ENCODE measurements around the gene IFIT2. TPM values are rescaled to one million over a fixed set of nuclear protein-coding genes. Genes with fewer than 3 reads are reported as not detected.

IFIT2 gene
- total RNA-seq, 2 experiments from 2014 or later: 0.57 to 0.72 TPM

- ChIA-PET CTCF (ENCODE audit: unreplicated experiment) (no interaction called here), POLR2A (interaction anchor here (0.7 to 1.0 kb wide), 2 partner anchors 77 to 650 kb away, joined by 3 read pairs; no protein-coding TSS in a partner anchor)
- Histone ChIP-seq H3K27ac (ENCODE audit: low read depth, low read length, poor library complexity, severe bottlenecking) (no peak overlapping the region), H3K9me2 (ENCODE audit: insufficient read depth, low read length) (no peaks in the 10 kb centered on the region), H4K20me1 (ENCODE audit: insufficient read depth, low read length) (no peaks in the 10 kb centered on the region), H2AFZ (ENCODE audit: low read length) (no peak overlapping the region), H3K4me2 (ENCODE audit: low read length) (no peak overlapping the region), H3K9me3 (ENCODE audit: low read length) (peaks cover 17% of the 10 kb centered on the region; the same call in 1 of the 2 replicates), H3K36me3 (ENCODE audit: insufficient read depth, low read length) (no peaks in the 10 kb centered on the region), H3K4me1 (ENCODE audit: insufficient read depth, low read length, poor library complexity, severe bottlenecking) (peaks cover 5% of the 10 kb centered on the region), H3K4me3 (ENCODE audit: low read depth, low read length, poor library complexity, severe bottlenecking) (no peak overlapping the region), H3K79me2 (ENCODE audit: insufficient read depth, low read depth, low read length) (no peaks in the 10 kb centered on the region)
- no peak for DNase-seq (ENCODE audit: low spot score)
- TF ChIP-seq CTCF (conservative IDR thresholded peaks at IDR 0.05; ENCODE audit: low read length): no peak
- intact Hi-C loops (cut with micrococcal nuclease; ENCODE audit: unreplicated experiment): loop anchor here (5.0 kb wide), 1 partner anchor 157 kb away; the partner anchor contains the start of gene IFIT5
- BruUV-seq (replicated peaks): no TSS peak
Observed at GRCh38 chr10:89255793-89256192, 46.1 kb upstream of the IFIT2 start.

GRCh38 chr10:89256340-89256739, 45.5 kb upstream of the IFIT2 start:
- TF ChIP-seq CTCF (conservative IDR thresholded peaks at IDR 0.05; ENCODE audit: low read length) (no peak), EZH2phosphoT487 (IDR thresholded peaks at IDR 0.05; ENCODE audit: borderline replicate concordance, low read depth, low read length) (no peak)
- Histone ChIP-seq H3K36me3 (ENCODE audit: insufficient read depth, low read length) (no peaks in the 10 kb centered on the region), H4K20me1 (ENCODE audit: insufficient read depth, low read length) (no peaks in the 10 kb centered on the region), H3K4me1 (ENCODE audit: insufficient read depth, low read length, poor library complexity, severe bottlenecking) (no peaks in the 10 kb centered on the region), H3K4me3 (ENCODE audit: low read depth, low read length, poor library complexity, severe bottlenecking) (no peak overlapping the region), H3K79me2 (ENCODE audit: insufficient read depth, low read depth, low read length) (no peaks in the 10 kb centered on the region), H3K9me3 (ENCODE audit: low read length) (peaks cover 17% of the 10 kb centered on the region; the same call in 1 of the 2 replicates), H2AFZ (ENCODE audit: low read length) (no peak overlapping the region), H3K9me2 (ENCODE audit: insufficient read depth, low read length) (no peaks in the 10 kb centered on the region), H3K27ac (ENCODE audit: low read depth, low read length, poor library complexity, severe bottlenecking) (no peak overlapping the region), H3K4me2 (ENCODE audit: low read length) (no peak overlapping the region)
- no peak for DNase-seq (ENCODE audit: low spot score)
- no TSS peak for BruUV-seq (replicated peaks)
- POLR2A ChIA-PET: interaction anchor here (1.0 kb wide), 1 partner anchor 76 kb away, joined by 3 read pairs; no protein-coding TSS in a partner anchor
- intact Hi-C loops (cut with micrococcal nuclease; ENCODE audit: unreplicated experiment): loop anchor here (5.0 kb wide), 1 partner anchor 156 kb away; the partner anchor contains the start of gene IFIT5
- CTCF ChIA-PET (ENCODE audit: unreplicated experiment): no interaction called here

- Histone ChIP-seq H3K4me1 (ENCODE audit: insufficient read depth, low read length, poor library complexity, severe bottlenecking) (no peaks in the 10 kb centered on the region), H3K4me3 (ENCODE audit: low read depth, low read length, poor library complexity, severe bottlenecking) (no peak overlapping the region), H3K27ac (ENCODE audit: low read depth, low read length, poor library complexity, severe bottlenecking) (no peak overlapping the region), H3K79me2 (ENCODE audit: insufficient read depth, low read depth, low read length) (no peaks in the 10 kb centered on the region), H3K9me3 (ENCODE audit: low read length) (peaks cover 17% of the 10 kb centered on the region; the same call in 1 of the 2 replicates), H3K36me3 (ENCODE audit: insufficient read depth, low read length) (no peaks in the 10 kb centered on the region), H3K9me2 (ENCODE audit: insufficient read depth, low read length) (no peaks in the 10 kb centered on the region), H3K4me2 (ENCODE audit: low read length) (no peak overlapping the region), H4K20me1 (ENCODE audit: insufficient read depth, low read length) (no peaks in the 10 kb centered on the region), H2AFZ (ENCODE audit: low read length) (no peak overlapping the region)
- ChIA-PET CTCF (ENCODE audit: unreplicated experiment) (no interaction called here), POLR2A (no interaction called here)
- TF ChIP-seq EZH2phosphoT487 (IDR thresholded peaks at IDR 0.05; ENCODE audit: borderline replicate concordance, low read depth, low read length) (no peak), CTCF (conservative IDR thresholded peaks at IDR 0.05; ENCODE audit: low read length) (no peak)
- intact Hi-C loops (cut with micrococcal nuclease; ENCODE audit: unreplicated experiment): loop anchor here (5.0 kb wide), 1 partner anchor 155 kb away; the partner anchor contains the start of gene IFIT5
- no TSS peak for BruUV-seq (replicated peaks)
- DNase-seq (ENCODE audit: low spot score): no peak
Observed at GRCh38 chr10:89256962-89257361, 44.9 kb upstream of the IFIT2 start.

All from OCI-LY7 (cell line).